Keratinocyte (primary cell): ENCODE measurements around the gene RBSN. TPM values are rescaled to one million over a fixed set of nuclear protein-coding genes. Genes with fewer than 3 reads are reported as not detected.

Source experiments
- DNase-seq: peaks from one replicate; pipeline ENCODE4 v3.0.0-alpha.2; 2011; ENCODE audit warnings: low read depth, missing footprints, low spot score
- FAIRE-seq: peaks from 2 replicates; lab custom pipeline; 2011; peaks lifted over from hg19 to GRCh38; lab: Jason Lieb, UNC
- H2AFZ ChIP-seq: 2 replicates; pipeline ENCODE4 v1.6.0; 2012; ENCODE audit warnings: low read length, control low read depth, inconsistent platforms; ENCODE audit not compliant: control insufficient read depth
- H3K27ac ChIP-seq: 2 replicates; pipeline ENCODE4 v1.5.1; 2011; ENCODE audit warnings: low read length; ENCODE audit not compliant: control insufficient read depth, insufficient read depth
- H3K27me3 ChIP-seq: 3 replicates; pipeline ENCODE4 v1.6.0; 2011; ENCODE audit warnings: low read length; ENCODE audit not compliant: control insufficient read depth, insufficient read depth; ENCODE audit errors: extremely low read depth
- H3K36me3 ChIP-seq, 2 experiments: 2 replicates in 1 of 2; 3 replicates in 1 of 2; pipeline ENCODE4 v1.5.1; 2011; ENCODE audit warnings: low read length in 2 of 2, mild to moderate bottlenecking in 1 of 2; ENCODE audit not compliant: control insufficient read depth in 2 of 2, insufficient read depth in 2 of 2; ENCODE audit errors: extremely low read depth in 1 of 2
- H3K4me1 ChIP-seq: 3 replicates; pipeline ENCODE4 v1.5.1; 2011; ENCODE audit warnings: low read length; ENCODE audit not compliant: control insufficient read depth, insufficient read depth; ENCODE audit errors: extremely low read depth
- H3K4me2 ChIP-seq: 3 replicates; pipeline ENCODE4 v1.6.0; 2011; ENCODE audit warnings: low read depth, low read length; ENCODE audit not compliant: control insufficient read depth, insufficient read depth; ENCODE audit errors: extremely low read depth
- H3K4me3 ChIP-seq, 3 experiments: fragments of 200-600 bp in 1 of 3; sonication (generic) in 1 of 3; 2 replicates in 2 of 3; 3 replicates in 1 of 3; pipeline ENCODE4 v1.5.1; 2011 to 2016; ENCODE audit warnings: low read length in 3 of 3, mild to moderate bottlenecking in 3 of 3, control low read depth in 2 of 3, inconsistent platforms in 1 of 3, low read depth in 1 of 3, mixed read lengths in 1 of 3, mixed run types in 1 of 3, moderate library complexity in 1 of 3; ENCODE audit not compliant: control insufficient read depth in 2 of 3, insufficient read depth in 2 of 3; ENCODE audit errors: extremely low read depth in 1 of 3
- H3K79me2 ChIP-seq: 2 replicates; pipeline ENCODE4 v1.6.0; 2012; ENCODE audit warnings: low read length; ENCODE audit not compliant: control insufficient read depth, insufficient read depth
- H3K9ac ChIP-seq: 3 replicates; pipeline ENCODE4 v1.6.0; 2011; ENCODE audit warnings: low read length; ENCODE audit not compliant: control insufficient read depth, insufficient read depth; ENCODE audit errors: extremely low read depth
- H3K9me1 ChIP-seq: 3 replicates; pipeline ENCODE4 v1.6.0; 2011; ENCODE audit warnings: low read length; ENCODE audit not compliant: control insufficient read depth, insufficient read depth; ENCODE audit errors: extremely low read depth
- H3K9me3 ChIP-seq: 2 replicates; pipeline ENCODE4 v1.5.1; 2012; ENCODE audit warnings: low read depth, low read length; ENCODE audit not compliant: control insufficient read depth
- H4K20me1 ChIP-seq: 3 replicates; pipeline ENCODE4 v1.6.0; 2011; ENCODE audit warnings: low read length; ENCODE audit not compliant: control insufficient read depth, insufficient read depth; ENCODE audit errors: extremely low read depth
- EZH2 ChIP-seq: IDR thresholded peaks from one replicate; pipeline ENCODE4 v1.6.1; 2012; ENCODE audit warnings: inconsistent platforms, mild to moderate bottlenecking, low read length, moderate library complexity
- dilution Hi-C: fragments of 300-500 bp; cut with MboI; formaldehyde crosslinking; loops from one replicate; pipeline ENCODE4 v1.7.0; 2020; ENCODE audit warnings: low sequenced_read_pairs; ENCODE audit not compliant: extremely low pct_ligation_motif_present
- polyA plus RNA-seq, 5 experiments: library from polyadenylated mRNA; depleted of rRNA in 3 of 5; stranded (reverse) in 3 of 5; stranded (forward) in 1 of 5; unstranded in 1 of 5; fragments of >200 nt; gene quantifications; 1 replicate in 1 of 5; 2 replicates in 3 of 5; 3 replicates in 1 of 5; pipeline versions ENCODE4 v1.2.1 to v1.2.3, GENCODE V29; 2011 to 2012; ENCODE audit warnings: missing spikeins in 2 of 5, low read depth in 1 of 5, low replicate concordance in 1 of 5
- TF ChIP-seq, protein P1 (sequence below), 3 experiments: IDR thresholded peaks in 1 of 3; conservative IDR thresholded peaks in 1 of 3; optimal IDR thresholded peaks in 1 of 3; 2 replicates in 2 of 3; 3 replicates in 1 of 3; pipeline versions ENCODE3 to v1.5.1; 2011; ENCODE audit warnings: low read length in 3 of 3, mild to moderate bottlenecking in 3 of 3, moderate library complexity in 2 of 3, control low read depth in 1 of 3, inconsistent platforms in 1 of 3; ENCODE audit not compliant: insufficient read depth in 2 of 3; ENCODE audit errors: extremely low read depth in 1 of 3

RBSN gene
- polyA plus RNA-seq, 1 donor (not counting 4 experiments of a cell fraction or from before 2014, with no cell fraction given), result 8.4 TPM

DNA sequence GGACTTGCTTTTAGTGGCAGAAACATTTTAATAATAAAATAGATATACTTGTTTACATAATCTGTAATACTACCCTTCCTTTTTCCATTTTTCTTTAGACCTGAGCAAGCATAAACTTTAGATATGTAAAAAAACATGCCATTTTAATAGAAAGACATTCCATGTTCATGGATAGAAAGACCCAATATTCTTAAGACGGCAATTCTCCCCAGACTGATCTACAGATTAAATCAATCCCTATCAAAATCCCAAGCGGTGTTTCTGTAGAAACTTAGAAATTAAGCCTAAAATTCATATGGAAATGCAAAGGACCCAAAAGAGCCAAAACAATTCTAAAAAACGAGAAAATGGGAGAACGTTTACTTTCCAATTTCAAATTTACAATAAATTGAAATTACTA lies 45.4 kb downstream of the RBSN start:
- H3K9me3 ChIP-seq, result no peaks in the 10 kb centered on the region
- no peak overlapping the region for H3K4me3 ChIP-seq
- H3K36me3 ChIP-seq, result peaks cover 39 to 47% of the 10 kb centered on the region in 2 experiments
- peaks cover 6% of the 10 kb centered on the region for H4K20me1 ChIP-seq
- DNase-seq (no peak), FAIRE-seq (no peak)
- dilution Hi-C loops, result no loop called here
- no peak overlapping the region for H3K27ac ChIP-seq
- H3K9me1 ChIP-seq, result no peaks in the 10 kb centered on the region
- H3K79me2 ChIP-seq, result peaks cover 63% of the 10 kb centered on the region
- no peak overlapping the region for H2AFZ ChIP-seq
- no peak overlapping the region for H3K9ac ChIP-seq
- H3K4me2 ChIP-seq, result no peak overlapping the region
- H3K27me3 ChIP-seq, result no peaks in the 10 kb centered on the region
- no peak for TF ChIP-seq EZH2
- TF ChIP-seq, protein P1, sequence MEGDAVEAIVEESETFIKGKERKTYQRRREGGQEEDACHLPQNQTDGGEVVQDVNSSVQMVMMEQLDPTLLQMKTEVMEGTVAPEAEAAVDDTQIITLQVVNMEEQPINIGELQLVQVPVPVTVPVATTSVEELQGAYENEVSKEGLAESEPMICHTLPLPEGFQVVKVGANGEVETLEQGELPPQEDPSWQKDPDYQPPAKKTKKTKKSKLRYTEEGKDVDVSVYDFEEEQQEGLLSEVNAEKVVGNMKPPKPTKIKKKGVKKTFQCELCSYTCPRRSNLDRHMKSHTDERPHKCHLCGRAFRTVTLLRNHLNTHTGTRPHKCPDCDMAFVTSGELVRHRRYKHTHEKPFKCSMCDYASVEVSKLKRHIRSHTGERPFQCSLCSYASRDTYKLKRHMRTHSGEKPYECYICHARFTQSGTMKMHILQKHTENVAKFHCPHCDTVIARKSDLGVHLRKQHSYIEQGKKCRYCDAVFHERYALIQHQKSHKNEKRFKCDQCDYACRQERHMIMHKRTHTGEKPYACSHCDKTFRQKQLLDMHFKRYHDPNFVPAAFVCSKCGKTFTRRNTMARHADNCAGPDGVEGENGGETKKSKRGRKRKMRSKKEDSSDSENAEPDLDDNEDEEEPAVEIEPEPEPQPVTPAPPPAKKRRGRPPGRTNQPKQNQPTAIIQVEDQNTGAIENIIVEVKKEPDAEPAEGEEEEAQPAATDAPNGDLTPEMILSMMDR (optimal IDR thresholded peaks at IDR 0.05 in 1 of 3, IDR thresholded peaks at IDR 0.05 in 1 of 3, conservative IDR thresholded peaks at IDR 0.05 in 1 of 3; ENCODE audit: extremely low read depth in 1 of 3, insufficient read depth in 2 of 3, low read length in 3 of 3), result no peak
- no peaks in the 10 kb centered on the region for H3K4me1 ChIP-seq

DNA sequence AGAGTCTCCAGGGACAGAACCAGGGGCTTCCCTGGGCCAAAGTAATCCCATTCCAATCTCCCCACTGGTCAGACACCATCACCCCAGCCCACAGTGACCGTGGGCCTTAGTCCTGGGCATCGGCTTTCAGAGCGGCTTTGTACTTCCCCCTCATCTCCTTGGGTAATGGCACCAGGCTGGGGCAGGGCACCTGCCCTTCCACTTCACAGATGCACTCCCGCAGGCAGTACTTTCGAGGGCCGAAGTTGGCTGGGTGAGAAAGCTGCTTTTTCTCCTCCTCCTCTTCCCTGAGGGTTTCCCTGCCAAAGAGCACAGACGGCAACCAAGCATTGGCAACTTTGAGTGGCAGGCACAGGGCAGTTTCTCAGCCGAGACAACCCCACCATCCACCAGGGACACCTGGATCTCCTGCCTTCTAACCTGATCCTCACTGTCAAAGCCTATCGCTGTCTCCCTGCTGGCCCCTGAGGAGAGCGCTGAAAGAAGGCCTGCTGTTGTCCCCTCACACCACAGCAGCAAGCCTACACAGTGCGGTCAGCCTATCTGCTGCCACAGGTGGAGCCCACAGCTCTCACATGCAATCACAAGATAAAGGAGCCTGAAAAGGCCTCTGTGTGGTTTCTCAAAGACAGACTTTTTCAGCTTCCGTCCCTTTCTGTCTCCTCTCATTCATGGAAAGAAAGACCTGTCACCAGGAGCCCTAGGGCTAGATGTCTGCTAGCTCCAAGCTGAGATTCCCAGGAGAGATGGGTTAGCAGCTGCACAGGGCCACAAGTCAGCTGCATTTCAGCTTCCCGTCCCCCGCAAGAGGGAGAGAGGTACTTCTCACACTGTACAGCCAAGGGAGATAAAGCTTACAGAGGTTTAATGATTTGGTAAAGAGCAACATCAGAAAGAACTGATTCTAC lies 46.4 kb downstream of the RBSN start:
- FAIRE-seq, result no peak
- Histone ChIP-seq H3K4me1 (no peaks in the 10 kb centered on the region), H4K20me1 (peaks cover 6% of the 10 kb centered on the region), H3K4me2 (no peak overlapping the region), H3K27me3 (no peaks in the 10 kb centered on the region), H3K4me3 (no peak overlapping the region), H3K36me3 (peaks cover 36 to 50% of the 10 kb centered on the region in 2 experiments), H3K27ac (no peak overlapping the region), H3K9me1 (no peaks in the 10 kb centered on the region), H3K79me2 (peaks cover 56% of the 10 kb centered on the region), H2AFZ (no peak overlapping the region), H3K9me3 (no peaks in the 10 kb centered on the region), H3K9ac (no peak overlapping the region)
- DNase-seq, result no peak
- dilution Hi-C loops, result no loop called here
- TF ChIP-seq, protein P1 (optimal IDR thresholded peaks at IDR 0.05 in 1 of 3, IDR thresholded peaks at IDR 0.05 in 1 of 3, conservative IDR thresholded peaks at IDR 0.05 in 1 of 3; ENCODE audit: extremely low read depth in 1 of 3, insufficient read depth in 2 of 3, low read length in 3 of 3), result no peak
- no peak for TF ChIP-seq EZH2
